ENCODE measurements around the gene NFKBIE. TPM values are rescaled to one million over a fixed set of nuclear protein-coding genes. Genes with fewer than 3 reads are reported as not detected.

NFKBIE gene
- total and polyA plus RNA-seq, 9 of the 15 experiments (the other 6 are each of a cell fraction or from before 2014, with no cell fraction given) = 2.1 to 16.4 (median 11.7) TPM

DNA sequence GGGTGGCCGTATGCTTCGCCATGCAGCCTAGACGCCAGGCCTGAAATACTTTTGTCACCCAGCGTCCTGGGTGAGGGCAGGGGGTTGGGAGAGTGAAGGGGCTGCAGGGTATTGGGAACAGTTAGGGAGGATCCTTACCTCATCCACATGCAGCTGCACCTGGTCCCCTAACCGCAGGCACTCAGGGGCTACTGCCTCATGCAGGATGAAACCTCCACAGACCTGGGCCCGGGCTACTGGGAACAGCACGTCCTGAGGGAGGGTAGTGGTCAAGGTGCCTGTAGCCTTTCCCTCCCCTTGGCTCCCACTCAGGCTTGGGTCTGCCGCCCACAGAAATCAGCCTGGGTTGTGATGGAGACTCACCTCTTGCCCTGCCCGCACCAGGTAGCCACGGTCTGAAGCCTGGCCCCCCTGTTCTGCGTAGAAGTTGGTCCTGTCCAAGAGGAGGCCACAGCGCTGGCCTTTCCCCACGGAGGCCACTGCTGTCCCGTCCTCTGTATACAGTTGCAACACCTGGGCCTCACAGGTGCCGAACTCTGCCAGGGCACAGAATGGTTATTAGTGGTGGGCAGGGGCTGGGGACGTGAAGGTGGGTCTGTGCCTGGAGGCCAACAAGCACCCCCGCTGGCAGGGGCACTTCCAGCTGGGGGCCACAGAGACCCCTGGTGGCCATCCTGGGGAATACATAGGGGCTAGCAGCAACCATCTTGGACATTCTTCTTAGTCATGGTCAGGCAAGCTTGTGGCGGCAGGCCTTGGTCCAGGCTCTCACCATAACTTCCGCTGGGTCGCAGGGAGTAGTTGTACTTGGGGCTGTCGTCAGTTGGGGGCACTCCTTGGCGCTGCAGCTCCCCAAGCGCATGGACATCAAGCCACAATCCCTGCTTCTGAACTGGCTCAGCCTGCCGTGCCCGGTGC is 39.2 kb upstream of the NFKBIE start (continued):
- TF ChIP-seq, protein P1, sequence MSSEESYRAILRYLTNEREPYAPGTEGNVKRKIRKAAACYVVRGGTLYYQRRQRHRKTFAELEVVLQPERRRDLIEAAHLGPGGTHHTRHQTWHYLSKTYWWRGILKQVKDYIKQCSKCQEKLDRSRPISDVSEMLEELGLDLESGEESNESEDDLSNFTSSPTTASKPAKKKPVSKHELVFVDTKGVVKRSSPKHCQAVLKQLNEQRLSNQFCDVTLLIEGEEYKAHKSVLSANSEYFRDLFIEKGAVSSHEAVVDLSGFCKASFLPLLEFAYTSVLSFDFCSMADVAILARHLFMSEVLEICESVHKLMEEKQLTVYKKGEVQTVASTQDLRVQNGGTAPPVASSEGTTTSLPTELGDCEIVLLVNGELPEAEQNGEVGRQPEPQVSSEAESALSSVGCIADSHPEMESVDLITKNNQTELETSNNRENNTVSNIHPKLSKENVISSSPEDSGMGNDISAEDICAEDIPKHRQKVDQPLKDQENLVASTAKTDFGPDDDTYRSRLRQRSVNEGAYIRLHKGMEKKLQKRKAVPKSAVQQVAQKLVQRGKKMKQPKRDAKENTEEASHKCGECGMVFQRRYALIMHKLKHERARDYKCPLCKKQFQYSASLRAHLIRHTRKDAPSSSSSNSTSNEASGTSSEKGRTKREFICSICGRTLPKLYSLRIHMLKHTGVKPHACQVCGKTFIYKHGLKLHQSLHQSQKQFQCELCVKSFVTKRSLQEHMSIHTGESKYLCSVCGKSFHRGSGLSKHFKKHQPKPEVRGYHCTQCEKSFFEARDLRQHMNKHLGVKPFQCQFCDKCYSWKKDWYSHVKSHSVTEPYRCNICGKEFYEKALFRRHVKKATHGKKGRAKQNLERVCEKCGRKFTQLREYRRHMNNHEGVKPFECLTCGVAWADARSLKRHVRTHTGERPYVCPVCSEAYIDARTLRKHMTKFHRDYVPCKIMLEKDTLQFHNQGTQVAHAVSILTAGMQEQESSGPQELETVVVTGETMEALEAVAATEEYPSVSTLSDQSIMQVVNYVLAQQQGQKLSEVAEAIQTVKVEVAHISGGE (CRISPR knock-in tag; IDR thresholded peaks at IDR 0.05) = no peak
- TF ChIP-seq ZNF253 (CRISPR knock-in tag; conservative IDR thresholded peaks at IDR 0.05) = no peak
- TF ChIP-seq, protein P2, sequence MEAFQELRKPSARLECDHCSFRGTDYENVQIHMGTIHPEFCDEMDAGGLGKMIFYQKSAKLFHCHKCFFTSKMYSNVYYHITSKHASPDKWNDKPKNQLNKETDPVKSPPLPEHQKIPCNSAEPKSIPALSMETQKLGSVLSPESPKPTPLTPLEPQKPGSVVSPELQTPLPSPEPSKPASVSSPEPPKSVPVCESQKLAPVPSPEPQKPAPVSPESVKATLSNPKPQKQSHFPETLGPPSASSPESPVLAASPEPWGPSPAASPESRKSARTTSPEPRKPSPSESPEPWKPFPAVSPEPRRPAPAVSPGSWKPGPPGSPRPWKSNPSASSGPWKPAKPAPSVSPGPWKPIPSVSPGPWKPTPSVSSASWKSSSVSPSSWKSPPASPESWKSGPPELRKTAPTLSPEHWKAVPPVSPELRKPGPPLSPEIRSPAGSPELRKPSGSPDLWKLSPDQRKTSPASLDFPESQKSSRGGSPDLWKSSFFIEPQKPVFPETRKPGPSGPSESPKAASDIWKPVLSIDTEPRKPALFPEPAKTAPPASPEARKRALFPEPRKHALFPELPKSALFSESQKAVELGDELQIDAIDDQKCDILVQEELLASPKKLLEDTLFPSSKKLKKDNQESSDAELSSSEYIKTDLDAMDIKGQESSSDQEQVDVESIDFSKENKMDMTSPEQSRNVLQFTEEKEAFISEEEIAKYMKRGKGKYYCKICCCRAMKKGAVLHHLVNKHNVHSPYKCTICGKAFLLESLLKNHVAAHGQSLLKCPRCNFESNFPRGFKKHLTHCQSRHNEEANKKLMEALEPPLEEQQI (IDR thresholded peaks at IDR 0.05) = no peak
- peak; percentile 32; the same call in 1 of the 2 replicates for TF ChIP-seq MAFK (IDR thresholded peaks at IDR 0.05; ENCODE audit: low read length)
- TF ChIP-seq, protein P3, sequence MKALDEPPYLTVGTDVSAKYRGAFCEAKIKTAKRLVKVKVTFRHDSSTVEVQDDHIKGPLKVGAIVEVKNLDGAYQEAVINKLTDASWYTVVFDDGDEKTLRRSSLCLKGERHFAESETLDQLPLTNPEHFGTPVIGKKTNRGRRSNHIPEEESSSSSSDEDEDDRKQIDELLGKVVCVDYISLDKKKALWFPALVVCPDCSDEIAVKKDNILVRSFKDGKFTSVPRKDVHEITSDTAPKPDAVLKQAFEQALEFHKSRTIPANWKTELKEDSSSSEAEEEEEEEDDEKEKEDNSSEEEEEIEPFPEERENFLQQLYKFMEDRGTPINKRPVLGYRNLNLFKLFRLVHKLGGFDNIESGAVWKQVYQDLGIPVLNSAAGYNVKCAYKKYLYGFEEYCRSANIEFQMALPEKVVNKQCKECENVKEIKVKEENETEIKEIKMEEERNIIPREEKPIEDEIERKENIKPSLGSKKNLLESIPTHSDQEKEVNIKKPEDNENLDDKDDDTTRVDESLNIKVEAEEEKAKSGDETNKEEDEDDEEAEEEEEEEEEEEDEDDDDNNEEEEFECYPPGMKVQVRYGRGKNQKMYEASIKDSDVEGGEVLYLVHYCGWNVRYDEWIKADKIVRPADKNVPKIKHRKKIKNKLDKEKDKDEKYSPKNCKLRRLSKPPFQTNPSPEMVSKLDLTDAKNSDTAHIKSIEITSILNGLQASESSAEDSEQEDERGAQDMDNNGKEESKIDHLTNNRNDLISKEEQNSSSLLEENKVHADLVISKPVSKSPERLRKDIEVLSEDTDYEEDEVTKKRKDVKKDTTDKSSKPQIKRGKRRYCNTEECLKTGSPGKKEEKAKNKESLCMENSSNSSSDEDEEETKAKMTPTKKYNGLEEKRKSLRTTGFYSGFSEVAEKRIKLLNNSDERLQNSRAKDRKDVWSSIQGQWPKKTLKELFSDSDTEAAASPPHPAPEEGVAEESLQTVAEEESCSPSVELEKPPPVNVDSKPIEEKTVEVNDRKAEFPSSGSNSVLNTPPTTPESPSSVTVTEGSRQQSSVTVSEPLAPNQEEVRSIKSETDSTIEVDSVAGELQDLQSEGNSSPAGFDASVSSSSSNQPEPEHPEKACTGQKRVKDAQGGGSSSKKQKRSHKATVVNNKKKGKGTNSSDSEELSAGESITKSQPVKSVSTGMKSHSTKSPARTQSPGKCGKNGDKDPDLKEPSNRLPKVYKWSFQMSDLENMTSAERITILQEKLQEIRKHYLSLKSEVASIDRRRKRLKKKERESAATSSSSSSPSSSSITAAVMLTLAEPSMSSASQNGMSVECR (CRISPR knock-in tag; IDR thresholded peaks at IDR 0.05) = peak; percentile 29; the same call in 1 of the 2 replicates
- peak in 1 of 2 experiments; percentile 28; a peak in 1 of 4 replicates for TF ChIP-seq RCOR1 (IDR thresholded peaks at IDR 0.05; ENCODE audit: borderline replicate concordance in 1 of 2, low read depth in 2 of 2, low read length in 2 of 2)
- TF ChIP-seq TBP (optimal IDR thresholded peaks at IDR 0.05; ENCODE audit: low read depth, low read length) = peak; percentile 28
- TF ChIP-seq NR2F6 (CRISPR knock-in tag; IDR thresholded peaks at IDR 0.05) = no peak
- TF ChIP-seq, protein P4, sequence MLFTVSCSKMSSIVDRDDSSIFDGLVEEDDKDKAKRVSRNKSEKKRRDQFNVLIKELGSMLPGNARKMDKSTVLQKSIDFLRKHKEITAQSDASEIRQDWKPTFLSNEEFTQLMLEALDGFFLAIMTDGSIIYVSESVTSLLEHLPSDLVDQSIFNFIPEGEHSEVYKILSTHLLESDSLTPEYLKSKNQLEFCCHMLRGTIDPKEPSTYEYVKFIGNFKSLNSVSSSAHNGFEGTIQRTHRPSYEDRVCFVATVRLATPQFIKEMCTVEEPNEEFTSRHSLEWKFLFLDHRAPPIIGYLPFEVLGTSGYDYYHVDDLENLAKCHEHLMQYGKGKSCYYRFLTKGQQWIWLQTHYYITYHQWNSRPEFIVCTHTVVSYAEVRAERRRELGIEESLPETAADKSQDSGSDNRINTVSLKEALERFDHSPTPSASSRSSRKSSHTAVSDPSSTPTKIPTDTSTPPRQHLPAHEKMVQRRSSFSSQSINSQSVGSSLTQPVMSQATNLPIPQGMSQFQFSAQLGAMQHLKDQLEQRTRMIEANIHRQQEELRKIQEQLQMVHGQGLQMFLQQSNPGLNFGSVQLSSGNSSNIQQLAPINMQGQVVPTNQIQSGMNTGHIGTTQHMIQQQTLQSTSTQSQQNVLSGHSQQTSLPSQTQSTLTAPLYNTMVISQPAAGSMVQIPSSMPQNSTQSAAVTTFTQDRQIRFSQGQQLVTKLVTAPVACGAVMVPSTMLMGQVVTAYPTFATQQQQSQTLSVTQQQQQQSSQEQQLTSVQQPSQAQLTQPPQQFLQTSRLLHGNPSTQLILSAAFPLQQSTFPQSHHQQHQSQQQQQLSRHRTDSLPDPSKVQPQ (CRISPR knock-in tag; IDR thresholded peaks at IDR 0.05; ENCODE audit: borderline replicate concordance) = no peak
- no peak for TF ChIP-seq PPARD (CRISPR knock-in tag; IDR thresholded peaks at IDR 0.05)
- no peak for TF ChIP-seq FOXP1 (CRISPR knock-in tag; IDR thresholded peaks at IDR 0.05)
- TF ChIP-seq ZBTB17 (CRISPR knock-in tag; IDR thresholded peaks at IDR 0.05) = no peak
